K562 (cell line): ENCODE results near the gene HOATZ.

Experiments used
- CTCF ChIP-seq, 3 experiments: IDR thresholded peaks in 2 of 3; conservative IDR thresholded peaks in 1 of 3; 2 replicates each; pipeline ENCODE4 v1.5.1; 2011 to 2012; ENCODE audit warnings: low read length in 3 of 3, mild to moderate bottlenecking in 3 of 3, control low read depth in 2 of 3, improper control_type of control experiment in 1 of 3, inconsistent platforms in 1 of 3, low read depth in 1 of 3, mixed read lengths in 1 of 3, moderate library complexity in 1 of 3; ENCODE audit not compliant: insufficient read depth in 2 of 3
- EZH2 ChIP-seq: IDR thresholded peaks from 2 replicates; pipeline ENCODE4 v1.6.1; 2012; ENCODE audit warnings: low read depth, mild to moderate bottlenecking, inconsistent platforms, low read length, borderline replicate concordance
- PML ChIP-seq: IDR thresholded peaks from 2 replicates; pipeline ENCODE4 v1.6.1; 2012; ENCODE audit warnings: low read length, inconsistent platforms
- POLR2A ChIP-seq: fragments of 450-650 bp; conservative IDR thresholded peaks from 2 replicates; pipeline ENCODE4 v1.6.1; 2016
- ZNF512 ChIP-seq: IDR thresholded peaks from 2 replicates; pipeline ENCODE4 v1.6.1; 2016; ENCODE audit warnings: missing genetic modification characterization, missing compliant biosample characterization
- TF ChIP-seq, protein P1 (sequence below), 2 experiments: IDR thresholded peaks; 2 replicates each; pipeline ENCODE4 v1.6.1; 2011; ENCODE audit warnings: borderline replicate concordance in 1 of 2, control low read depth in 1 of 2, low read depth in 1 of 2, low read length in 1 of 2, mild to moderate bottlenecking in 1 of 2, mixed read lengths in 1 of 2, moderate library complexity in 1 of 2; ENCODE audit not compliant: insufficient read depth in 1 of 2, insufficient read length in 1 of 2, poor library complexity in 1 of 2, severe bottlenecking in 1 of 2; ENCODE audit errors: extremely low read depth in 1 of 2

GRCh38 chr11:111527279-111527678 lies 12.7 kb downstream of the HOATZ start:
- no peak for TF ChIP-seq PML
- TF ChIP-seq POLR2A, result no peak
- TF ChIP-seq, protein P1, sequence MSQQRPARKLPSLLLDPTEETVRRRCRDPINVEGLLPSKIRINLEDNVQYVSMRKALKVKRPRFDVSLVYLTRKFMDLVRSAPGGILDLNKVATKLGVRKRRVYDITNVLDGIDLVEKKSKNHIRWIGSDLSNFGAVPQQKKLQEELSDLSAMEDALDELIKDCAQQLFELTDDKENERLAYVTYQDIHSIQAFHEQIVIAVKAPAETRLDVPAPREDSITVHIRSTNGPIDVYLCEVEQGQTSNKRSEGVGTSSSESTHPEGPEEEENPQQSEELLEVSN (IDR thresholded peaks at IDR 0.05; ENCODE audit: borderline replicate concordance in 1 of 2, extremely low read depth in 1 of 2, insufficient read depth in 1 of 2, insufficient read length in 1 of 2, low read depth in 1 of 2, low read length in 1 of 2, poor library complexity in 1 of 2, severe bottlenecking in 1 of 2), result no peak
- TF ChIP-seq CTCF (IDR thresholded peaks at IDR 0.05 in 2 of 3, conservative IDR thresholded peaks at IDR 0.05 in 1 of 3; ENCODE audit: insufficient read depth in 2 of 3, low read depth in 1 of 3, low read length in 3 of 3), result no peak
- TF ChIP-seq EZH2, result no peak
- no peak for TF ChIP-seq ZNF512 (tag)
